Measurements from ENCODE around the gene HSPA12B. TPM values are rescaled to one million over a fixed set of nuclear protein-coding genes. Genes with fewer than 3 reads are reported as not detected.

The HSPA12B gene
- total RNA-seq, 1 donor from 2014 or later = not detected

- TF ChIP-seq, protein P1, sequence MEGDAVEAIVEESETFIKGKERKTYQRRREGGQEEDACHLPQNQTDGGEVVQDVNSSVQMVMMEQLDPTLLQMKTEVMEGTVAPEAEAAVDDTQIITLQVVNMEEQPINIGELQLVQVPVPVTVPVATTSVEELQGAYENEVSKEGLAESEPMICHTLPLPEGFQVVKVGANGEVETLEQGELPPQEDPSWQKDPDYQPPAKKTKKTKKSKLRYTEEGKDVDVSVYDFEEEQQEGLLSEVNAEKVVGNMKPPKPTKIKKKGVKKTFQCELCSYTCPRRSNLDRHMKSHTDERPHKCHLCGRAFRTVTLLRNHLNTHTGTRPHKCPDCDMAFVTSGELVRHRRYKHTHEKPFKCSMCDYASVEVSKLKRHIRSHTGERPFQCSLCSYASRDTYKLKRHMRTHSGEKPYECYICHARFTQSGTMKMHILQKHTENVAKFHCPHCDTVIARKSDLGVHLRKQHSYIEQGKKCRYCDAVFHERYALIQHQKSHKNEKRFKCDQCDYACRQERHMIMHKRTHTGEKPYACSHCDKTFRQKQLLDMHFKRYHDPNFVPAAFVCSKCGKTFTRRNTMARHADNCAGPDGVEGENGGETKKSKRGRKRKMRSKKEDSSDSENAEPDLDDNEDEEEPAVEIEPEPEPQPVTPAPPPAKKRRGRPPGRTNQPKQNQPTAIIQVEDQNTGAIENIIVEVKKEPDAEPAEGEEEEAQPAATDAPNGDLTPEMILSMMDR (IDR thresholded peaks at IDR 0.05) = peak; percentile 52
- Mint-ChIP-seq H3K36me3 (ENCODE audit: unreplicated experiment) (peaks cover 23% of the 10 kb centered on the region), H3K27ac (ENCODE audit: unreplicated experiment) (peak within 1 kb of the TSS; percentile 96), H3K27me3 (ENCODE audit: unreplicated experiment) (no peaks in the 10 kb centered on the region), H3K4me1 (ENCODE audit: unreplicated experiment) (peaks cover 46% of the 10 kb centered on the region), H3K4me3 (ENCODE audit: unreplicated experiment) (peak within 1 kb of the TSS; percentile 94), H3K9me3 (ENCODE audit: unreplicated experiment) (no peaks in the 10 kb centered on the region)
- DNase-seq (ENCODE audit: extremely low spot score, unreplicated experiment) = peak; percentile 96
Observed at GRCh38 chr20:3795511-3796468, 63.3 kb downstream of the HSPA12B start, which contains the start of gene CDC25B. Gene CDC25B, plus strand, starts transcription at chr20:3796310. Its CDS starts 222 bp downstream, at chr20:3796532.

- peaks cover 27% of the 10 kb centered on the region for H3K36me3 Mint-ChIP-seq (ENCODE audit: unreplicated experiment)
- H3K4me1 Mint-ChIP-seq (ENCODE audit: unreplicated experiment) = peaks cover 54% of the 10 kb centered on the region
- peak overlapping the region; percentile 90 for H3K27ac Mint-ChIP-seq (ENCODE audit: unreplicated experiment)
- no peaks in the 10 kb centered on the region for H3K27me3 Mint-ChIP-seq (ENCODE audit: unreplicated experiment)
- no peak for DNase-seq (ENCODE audit: extremely low spot score, unreplicated experiment)
- no peaks in the 10 kb centered on the region for H3K9me3 Mint-ChIP-seq (ENCODE audit: unreplicated experiment)
- TF ChIP-seq, protein P1 (IDR thresholded peaks at IDR 0.05) = no peak
- H3K4me3 Mint-ChIP-seq (ENCODE audit: unreplicated experiment) = peak overlapping the region; percentile 94
Observed at GRCh38 chr20:3796477-3797225, 64.2 kb downstream of the HSPA12B start.

DNA sequence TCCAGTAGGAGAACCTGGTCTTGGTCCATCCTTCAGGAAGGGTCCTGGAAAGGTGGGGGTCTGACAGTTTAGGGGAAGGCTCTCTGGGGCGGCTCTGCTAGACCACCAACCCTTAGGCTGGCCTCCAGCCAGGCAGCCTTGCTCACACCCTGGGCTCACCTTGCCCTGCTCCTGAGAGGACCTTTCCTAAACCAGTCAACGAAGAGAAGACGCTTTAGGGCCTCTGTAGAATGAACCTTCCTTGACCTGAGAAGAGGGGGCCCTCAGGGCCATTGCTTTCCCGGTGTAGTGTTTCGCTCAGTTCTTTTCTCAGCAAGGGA lies 64.7 kb downstream of the HSPA12B start:
- Mint-ChIP-seq H3K36me3 (ENCODE audit: unreplicated experiment) (peaks cover 32% of the 10 kb centered on the region), H3K27ac (ENCODE audit: unreplicated experiment) (peak overlapping the region; percentile 90), H3K9me3 (ENCODE audit: unreplicated experiment) (no peaks in the 10 kb centered on the region), H3K4me1 (ENCODE audit: unreplicated experiment) (peaks cover 58% of the 10 kb centered on the region), H3K27me3 (ENCODE audit: unreplicated experiment) (no peaks in the 10 kb centered on the region), H3K4me3 (ENCODE audit: unreplicated experiment) (peak overlapping the region; percentile 94)
- TF ChIP-seq, protein P1 (IDR thresholded peaks at IDR 0.05) = no peak
- DNase-seq (ENCODE audit: extremely low spot score, unreplicated experiment) = no peak

GRCh38 chr20:3797592-3798372 lies 65.3 kb downstream of the HSPA12B start:
- H3K4me3 Mint-ChIP-seq (ENCODE audit: unreplicated experiment) = peak overlapping the region; percentile 94
- DNase-seq (ENCODE audit: extremely low spot score, unreplicated experiment) = no peak
- TF ChIP-seq, protein P1 (IDR thresholded peaks at IDR 0.05) = no peak
- H3K9me3 Mint-ChIP-seq (ENCODE audit: unreplicated experiment) = no peaks in the 10 kb centered on the region
- peak overlapping the region; percentile 90 for H3K27ac Mint-ChIP-seq (ENCODE audit: unreplicated experiment)
- peaks cover 37% of the 10 kb centered on the region for H3K36me3 Mint-ChIP-seq (ENCODE audit: unreplicated experiment)
- no peaks in the 10 kb centered on the region for H3K27me3 Mint-ChIP-seq (ENCODE audit: unreplicated experiment)
- peaks cover 63% of the 10 kb centered on the region for H3K4me1 Mint-ChIP-seq (ENCODE audit: unreplicated experiment)

All from osteocyte (in vitro differentiated cells).